Measurements from ENCODE around the gene QDPR.

QDPR gene

DNA sequence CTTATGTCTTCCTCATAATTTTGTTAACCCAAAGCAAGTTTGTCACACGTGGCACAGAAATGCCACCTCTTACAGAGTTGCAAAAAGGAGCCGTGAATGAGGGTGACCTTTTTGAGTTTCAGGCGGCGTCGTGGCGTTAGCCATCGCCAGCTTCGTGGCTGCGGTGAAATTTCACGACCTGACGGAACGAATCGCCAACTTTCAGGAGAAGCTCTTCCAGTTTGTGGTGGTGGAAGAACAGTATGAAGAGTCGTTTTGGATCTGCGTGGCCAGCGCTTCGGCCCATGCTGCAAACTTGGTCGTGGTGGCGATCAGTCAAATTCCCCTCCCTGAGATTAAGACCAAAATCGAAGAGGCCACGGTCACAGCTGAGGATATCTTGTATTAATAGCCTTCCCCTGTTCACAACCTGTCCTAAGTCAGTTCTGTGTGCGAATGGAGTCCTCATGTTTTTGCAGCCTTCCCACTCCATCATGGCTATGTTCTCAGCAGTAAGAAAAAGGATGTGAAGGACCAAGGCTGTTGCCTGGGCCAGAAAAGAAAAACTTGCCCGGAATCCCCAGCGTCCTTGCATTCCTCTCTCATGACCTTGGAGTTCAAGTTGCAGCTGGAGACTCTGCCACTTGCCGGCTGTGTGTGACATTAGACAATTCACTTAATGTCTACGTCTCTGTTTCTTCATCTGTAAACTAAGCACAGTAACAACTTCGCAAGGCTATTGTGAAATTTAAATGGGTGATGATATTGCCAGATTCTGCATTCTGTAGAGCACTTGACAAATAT lies 15.0 kb upstream of the QDPR start:
- no peak for DNase-seq

DNA sequence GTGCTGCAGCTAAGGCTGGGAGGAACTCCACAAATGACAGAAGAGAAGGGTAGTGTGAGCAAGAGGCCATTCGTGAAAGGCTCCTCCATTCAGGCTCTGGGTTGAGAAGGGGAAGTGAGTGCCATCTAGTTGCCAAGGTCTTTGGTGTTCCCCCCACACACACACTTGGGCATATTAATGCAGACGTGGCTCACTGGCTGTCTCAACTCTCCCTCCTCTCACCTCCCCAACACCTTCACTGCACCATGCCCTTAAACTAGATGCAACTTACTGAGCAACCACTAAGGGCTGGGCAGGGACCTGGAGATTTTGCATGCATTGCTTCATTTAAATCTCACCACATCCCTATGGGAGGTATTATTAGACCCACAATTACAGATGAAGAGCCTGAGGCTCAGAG lies 11.8 kb upstream of the QDPR start:
- DNase-seq, result no peak

DNA sequence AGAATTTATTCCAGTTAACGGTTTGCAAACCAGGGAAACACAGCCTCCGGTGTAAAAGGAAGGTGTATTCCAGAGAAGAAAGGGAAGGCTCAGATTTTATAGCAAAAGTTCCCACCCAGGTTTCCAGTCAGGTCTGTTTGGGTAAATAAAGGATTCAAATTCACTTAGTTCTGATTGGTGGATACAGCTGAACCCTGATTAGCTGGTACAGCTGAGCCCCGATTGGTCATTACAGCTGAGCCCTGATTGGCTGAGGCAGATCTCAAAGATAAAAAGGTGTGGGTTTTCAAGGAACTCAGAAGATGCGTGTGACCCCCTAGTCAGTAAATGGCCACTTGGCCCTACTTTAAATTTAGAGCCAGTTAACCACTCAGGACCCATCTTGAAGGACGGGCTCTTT lies 9.7 kb upstream of the QDPR start:
- no peak for DNase-seq

DNA sequence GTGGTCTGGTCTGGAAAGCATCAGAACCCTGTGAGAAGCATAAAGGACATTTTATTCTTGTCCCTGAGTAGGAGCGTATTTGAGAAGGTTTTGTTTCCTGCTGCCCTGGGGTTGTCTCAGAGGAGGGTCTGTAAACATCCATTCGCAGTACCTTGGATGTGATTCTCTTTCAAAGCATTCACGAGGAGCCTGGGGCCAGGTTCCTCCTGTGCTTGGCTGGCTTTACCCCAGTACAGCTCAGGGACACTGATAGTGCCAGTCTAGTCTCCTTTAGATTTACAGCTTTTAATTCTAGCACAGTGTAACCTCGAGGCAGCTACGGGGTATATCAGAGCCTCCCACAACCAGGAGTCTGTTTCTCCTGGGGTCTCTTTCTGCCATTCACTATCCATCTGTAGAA lies 5.8 kb upstream of the QDPR start:
- DNase-seq, result no peak

DNA sequence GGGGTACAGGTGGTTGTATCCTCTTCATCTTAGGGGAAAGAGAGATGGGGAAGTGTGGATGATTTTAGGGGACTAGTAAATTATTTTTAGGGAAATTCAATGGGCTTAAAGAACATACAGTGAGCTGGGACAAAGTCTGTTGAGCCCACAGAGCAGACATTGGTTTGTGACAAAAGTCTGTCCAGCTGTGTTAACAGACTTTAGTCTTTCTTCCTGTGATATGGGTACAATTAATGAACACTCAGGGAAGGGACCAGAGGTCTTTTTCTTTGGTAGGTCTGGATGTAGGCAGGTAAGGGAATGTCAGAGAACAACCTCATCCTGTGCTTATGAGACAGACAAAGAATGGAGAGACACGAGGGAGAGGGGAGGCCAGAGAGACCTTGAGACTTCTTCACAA lies 5.1 kb upstream of the QDPR start:
- DNase-seq, result no peak

DNA sequence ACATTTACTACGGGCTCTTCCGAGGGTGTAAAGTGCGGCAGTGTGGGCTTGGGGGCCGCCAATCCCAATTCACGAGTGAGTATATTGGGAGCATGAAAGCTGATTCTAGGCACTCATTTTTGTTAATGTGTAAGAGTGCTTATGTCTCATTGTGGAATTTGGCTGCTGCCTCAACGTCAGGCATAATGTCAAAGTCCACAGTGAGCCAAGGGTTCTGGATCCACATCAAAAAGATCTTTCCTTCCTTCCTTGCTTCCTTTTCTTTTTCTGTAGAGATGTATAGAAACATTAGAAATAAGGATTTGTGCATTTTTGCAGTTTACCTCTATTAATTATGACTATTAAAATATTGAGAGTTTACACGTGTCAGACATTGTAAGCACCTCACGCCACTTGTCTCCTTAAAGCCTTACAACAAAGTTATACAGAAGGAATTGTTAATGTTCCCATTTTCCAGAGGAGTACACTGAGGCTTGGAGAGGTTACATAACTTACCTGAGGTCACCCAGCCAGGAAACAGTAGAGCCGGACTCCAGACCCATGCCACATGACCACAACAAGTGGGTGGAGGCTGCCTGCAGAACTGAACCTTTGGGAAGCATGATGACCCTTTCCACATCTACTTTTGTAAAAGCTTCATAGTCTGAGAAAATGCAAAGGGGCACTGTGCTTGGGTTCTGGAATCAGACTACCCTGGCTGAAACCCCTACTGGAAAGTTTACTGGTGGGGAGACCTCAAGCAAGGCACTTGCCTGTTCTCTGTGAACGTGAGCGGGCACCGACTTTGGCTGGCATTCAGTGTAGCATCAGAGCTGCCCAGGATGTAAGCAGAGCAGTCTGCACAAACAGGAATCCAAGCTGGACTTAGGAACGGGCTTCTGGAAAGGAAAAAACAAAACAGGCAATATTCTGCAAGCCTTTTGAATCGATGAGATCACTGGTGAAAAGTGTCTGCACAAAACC lies 3.8 kb upstream of the QDPR start:
- no peak for DNase-seq

DNA sequence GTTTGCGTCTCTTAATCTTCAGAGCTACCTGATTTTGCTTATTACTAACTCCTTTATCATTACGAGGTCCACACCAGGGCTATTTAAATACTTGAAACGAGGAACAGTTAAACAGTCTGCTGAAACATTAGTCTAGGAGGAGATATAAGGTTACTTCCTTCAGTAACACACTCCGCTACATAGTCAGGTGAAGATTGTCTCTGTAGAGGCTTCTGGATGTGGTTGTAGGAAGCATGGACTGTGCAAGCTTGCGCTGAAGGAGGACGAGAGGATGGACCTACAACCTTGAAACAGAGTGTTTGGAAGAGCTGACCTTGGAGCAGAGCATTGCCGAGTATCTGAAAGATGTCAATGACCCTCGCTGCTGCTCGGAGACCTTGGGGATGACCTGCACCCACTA lies 3.0 kb upstream of the QDPR start, which contains the start of gene CLRN2:
CLRN2 (plus strand) TSS at position 301 of the 400 bp plus-strand sequence. CDS start 102 bp downstream, outside the sequence.
- DNase-seq, result no peak

DNA sequence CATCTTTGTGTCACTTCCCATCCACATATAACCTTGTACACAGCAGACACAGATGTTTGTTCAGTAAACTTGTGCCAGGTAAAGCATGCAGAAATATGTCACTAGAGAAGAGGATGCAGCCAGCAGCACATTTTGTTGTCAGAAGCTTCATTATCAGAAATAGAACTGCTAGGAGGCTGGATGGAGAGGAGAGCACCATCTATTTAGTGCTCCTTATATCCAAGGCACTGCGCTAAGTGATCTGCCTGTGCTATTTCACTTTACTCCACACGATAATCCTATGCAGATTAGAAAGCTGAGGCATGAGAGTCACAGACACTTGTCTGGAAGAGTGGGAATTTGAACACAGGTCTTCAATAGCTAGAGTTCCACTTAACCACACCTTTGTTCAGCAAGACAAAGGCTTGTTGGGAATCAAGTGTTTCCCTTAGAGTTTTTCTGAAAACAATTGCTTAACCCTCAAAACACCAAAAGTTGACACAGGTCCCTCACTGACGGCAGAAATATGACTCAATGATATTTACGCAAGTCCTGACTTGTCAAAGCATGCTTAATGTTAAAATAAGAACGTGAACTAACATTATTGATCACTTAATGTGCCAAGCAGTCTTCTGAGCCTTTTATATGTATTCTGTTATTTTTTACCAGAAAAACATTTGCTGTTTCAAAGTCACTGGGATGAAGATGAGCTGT lies 1.2 kb upstream of the QDPR start:
- no peak for DNase-seq

DNA sequence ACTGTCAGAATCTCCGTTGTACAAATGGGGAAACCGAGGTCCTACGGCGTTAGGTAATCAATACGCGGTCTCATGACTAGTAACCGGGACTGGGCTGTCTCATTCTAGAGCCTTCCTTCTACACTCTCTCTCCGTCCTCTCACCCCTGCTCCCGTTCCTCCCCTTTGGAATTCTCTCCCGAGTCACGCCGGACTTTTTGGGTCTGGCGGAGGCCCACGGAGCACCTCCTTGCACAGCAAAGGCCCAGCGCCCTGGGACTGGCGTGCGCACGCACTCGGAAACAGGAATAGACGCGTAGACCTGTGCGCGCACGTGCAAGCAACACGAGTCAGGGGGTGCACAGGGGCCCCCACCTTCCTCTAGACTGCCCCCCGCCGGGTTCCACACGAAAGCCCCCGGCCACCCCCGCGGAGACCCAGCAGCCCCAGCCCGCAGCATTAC lies 361 bp downstream of the QDPR start:
- DNase-seq, result peak; percentile 40

DNA sequence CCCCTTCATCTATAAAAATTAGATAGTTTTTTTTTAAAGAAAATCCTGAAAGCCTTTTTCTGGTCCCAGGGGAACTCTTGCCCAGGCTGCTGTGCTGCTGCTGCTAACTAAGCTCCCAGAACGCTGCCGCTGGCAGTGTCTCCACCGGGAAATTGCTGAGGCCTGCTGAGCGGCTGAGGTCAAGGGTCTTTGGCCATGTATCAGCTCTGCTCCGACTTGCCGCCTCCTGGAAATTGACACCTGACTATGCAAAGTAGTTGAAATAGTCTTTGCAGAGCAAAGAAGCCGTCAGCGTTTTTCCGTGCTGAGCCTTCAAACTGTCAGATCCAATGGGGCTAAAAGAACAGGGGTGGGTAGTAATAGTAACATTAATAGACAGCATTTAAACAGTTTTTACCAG lies 839 bp downstream of the QDPR start:
- DNase-seq, result no peak

DNA sequence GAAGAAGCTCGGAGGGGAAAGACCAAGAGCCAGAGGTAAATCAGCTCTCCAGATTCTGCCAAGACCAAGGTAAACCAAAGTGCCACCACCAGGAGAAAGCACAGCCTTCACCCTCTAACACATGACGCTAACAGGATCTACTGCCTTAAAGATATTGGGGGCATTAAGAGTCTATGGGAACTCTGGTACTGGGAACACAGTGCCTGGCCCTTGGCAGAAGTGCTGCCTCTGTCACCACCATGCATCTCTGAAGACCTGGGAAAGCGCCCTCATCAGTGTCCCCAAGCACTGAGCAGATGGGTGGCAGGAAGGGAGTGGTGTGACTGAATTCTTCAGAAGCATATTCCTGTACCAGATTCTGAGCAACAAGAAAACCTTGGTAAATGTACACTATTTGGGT lies 1.3 kb downstream of the QDPR start:
- no peak for DNase-seq

DNA sequence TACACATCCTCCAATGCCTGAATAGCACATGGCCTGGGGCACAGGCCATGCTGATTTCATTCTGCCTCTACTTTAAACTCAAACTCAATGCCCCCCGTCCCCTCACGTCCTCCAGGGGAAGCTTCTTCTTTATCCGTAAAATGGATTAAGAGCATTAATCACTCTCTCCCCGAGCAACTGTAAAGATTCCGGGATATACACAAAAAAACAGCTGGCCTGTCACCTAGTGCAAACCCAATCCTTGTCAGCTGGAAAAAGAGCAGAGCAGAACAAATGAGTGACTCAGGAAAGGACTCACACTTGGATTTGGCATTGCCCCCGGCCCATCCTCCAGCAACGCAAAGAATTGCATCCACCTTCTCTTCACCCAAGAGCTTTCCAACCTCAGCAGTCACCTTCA lies 7.8 kb downstream of the QDPR start:
- DNase-seq, result no peak

DNA sequence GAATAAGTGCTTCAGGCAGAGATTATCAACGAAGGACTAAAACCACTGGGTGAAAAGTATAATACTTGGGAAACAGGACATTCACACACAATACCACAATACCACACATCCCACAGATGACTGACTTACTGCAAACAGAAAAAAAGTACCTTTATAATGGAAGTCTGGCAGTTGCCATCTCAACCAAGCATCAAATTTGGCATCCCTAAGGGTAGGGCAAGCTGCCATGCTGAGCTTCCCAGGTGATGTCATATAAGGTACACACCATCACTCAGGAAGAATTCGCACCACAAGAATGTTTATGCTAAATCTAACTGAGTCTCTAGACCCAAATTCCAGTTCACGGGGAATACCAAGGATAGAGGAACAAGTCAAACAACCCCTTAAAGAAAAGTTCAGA lies 9.1 kb downstream of the QDPR start:
- no peak for DNase-seq

DNA sequence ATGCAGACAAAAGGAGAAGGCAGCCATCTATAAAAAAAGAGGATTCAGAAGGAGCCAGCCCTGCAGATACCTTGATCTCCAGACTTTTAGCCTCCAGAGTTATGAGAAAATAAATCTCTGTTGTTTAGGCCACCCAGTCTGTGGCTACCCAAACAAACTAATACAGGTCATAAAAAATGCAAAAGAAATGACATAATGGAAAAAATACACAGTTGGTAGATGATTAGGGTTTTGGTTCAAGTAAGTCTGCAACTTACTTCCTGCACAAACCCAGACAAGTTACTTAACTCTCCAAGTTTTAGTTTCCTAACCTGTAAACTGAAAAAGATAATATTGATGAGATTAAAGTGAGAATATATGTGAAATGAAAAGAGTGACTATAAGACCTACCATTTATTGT lies 11.3 kb downstream of the QDPR start:
- no peak for DNase-seq

DNA sequence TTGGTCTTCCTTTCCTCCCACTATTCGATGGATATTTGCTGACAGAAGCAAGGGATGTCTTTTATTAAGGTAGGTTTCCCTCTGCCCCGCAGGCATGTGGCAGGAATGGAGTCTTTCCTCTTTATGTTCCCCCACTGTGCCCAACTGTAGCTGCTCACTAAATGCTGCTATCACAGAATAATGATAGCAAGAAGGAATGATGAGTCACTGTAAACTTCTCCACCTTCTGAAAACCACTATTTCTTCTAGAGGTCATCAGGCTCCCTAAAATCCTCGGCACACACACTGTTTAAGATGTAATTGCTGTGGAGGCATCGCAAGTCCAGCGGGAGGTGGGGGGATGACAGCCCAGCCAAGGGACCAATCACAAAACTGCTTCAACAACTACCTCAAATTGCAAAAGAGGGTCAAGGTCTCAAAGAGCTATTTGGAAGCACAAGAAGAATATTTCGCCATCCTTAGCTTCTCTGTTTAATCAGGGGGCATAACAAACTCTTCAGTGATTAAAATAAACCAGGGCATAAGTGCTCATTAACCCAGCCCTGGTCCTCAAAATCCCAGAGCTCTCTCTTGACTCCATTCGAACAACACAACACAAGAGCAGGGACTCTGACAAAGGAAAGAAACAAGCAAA lies 13.9 kb downstream of the QDPR start:
- DNase-seq, result no peak

DNA sequence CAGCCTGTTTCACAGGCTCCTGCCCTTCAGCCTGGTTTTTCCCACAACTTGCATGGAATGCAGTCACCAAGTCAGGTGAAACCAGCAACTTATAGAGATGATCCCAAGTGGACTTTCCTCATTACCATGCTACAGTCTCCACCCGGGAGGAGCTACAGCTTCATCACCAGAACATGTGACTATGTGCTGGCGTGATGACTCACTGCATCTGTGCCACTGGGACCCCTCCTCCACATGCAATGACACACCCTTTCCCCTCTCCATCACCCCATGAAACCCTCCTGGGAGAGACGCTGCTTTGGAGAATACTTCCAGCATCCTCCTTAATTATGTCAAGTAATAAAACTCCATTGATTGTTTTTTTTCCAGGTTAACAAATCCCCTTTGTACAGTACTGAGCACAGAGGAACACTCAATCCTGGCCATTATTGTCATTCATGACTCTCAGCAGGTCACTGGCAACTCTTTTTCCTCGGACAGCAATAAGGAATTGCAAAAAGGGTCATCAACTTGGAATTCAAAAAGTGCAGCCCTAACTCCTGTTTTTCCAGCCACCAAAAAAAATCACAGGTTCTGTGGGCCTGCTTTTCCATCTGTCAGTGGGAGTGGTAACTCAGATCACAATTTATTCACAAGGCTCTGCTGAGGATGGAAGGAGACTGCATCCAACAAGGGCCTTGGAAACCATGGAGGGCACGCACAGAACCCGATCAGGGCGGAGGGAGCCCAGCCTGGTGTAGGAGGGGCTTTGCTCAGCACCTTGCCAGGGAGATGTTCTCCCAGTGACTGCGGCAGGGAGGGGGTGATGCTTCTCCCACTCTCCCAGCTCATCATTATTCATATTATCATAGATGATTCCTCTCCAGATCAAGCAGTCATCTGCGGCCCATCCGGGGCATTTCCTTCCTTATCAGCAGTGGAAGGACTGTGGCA lies 17.4 kb downstream of the QDPR start:
- no peak for DNase-seq

DNA sequence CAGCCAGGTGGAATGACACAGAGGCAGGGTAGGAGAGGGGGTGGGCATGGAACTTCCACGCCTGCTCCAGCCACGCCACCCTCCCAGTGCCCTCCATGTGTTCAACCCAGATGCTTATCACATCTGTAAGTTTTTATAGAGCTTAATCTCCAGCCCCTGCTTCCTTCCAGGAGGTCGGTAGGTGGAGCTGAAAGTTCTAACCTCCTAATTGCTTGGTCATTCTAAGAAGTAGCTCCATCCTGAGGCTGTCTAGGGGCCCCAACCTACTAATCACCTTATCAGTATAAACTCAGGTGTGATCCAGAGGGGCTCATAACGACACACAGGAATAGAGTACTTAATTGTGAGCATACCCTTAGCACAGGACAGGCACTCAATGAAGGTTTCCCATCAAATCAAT lies 18.3 kb downstream of the QDPR start:
- no peak for DNase-seq

DNA sequence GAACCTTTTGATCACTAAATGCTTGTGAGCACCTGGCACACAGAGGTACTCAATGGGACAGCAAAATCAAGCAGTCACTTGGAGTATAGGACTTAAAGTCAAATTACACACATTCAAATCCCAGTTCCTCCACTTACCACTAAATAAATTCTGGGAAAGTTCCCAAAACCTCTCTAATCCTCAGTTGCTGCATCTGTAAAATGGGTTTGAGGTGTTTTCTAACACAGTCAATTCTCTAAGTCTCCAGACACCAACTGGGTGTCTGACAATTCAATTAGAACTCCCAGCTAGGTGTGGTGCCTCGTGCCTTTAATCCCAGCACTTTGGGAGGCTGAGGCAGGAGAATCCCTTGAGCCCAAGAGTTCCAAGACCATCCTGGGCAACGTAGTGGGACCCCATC lies 19.0 kb downstream of the QDPR start:
- DNase-seq, result no peak

DNA sequence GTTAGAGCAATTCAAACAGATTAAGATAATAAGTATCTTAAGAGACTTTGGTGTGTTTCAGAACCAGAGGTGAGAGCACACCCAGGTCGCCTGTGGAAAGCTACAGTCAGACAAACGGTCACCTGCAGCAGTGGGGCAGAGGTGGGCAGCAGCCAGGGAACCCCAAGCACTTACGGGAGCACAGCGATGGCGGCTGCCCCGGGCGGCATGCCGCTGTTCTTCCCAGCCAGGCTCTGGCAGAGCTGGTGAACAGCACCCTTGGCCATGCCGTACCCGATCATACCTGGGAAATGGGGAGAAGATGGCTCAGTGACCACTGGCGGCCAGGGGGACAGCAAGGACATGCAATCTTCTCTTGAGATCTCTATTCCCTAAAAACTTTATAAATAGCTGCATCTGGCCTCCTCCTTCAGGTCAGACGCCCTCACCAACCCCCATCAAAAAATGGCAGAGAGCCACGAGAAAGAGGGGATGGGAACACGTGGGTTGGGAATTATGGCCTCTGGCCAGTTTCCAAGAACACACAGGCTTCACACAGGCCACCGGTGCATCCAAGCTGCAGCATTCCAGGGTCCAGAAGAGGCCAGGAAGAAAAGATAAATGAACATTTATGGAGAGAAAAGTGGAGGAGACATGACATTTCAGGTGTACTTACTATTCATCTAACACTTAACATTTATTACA lies 19.7 kb downstream of the QDPR start:
- DNase-seq, result no peak

DNA sequence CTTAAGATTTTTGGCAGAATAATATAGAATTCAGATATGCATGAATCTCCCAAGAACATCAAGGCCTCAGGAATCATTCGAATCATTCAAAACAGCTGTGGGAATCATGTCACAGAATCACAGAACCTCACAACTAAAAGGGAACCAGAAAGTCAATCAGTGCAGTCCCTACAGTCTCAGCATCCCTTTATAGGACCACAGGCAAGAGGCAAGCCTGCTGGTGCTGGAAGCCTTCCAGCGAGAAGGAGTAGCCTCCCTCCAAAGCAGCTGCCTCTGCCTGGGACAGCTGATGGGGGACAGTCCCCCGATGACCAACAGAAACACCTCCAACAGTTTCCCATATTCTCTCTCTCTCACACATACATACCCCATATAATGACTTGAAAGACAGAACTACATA lies 20.7 kb downstream of the QDPR start:
- DNase-seq, result no peak

DNA sequence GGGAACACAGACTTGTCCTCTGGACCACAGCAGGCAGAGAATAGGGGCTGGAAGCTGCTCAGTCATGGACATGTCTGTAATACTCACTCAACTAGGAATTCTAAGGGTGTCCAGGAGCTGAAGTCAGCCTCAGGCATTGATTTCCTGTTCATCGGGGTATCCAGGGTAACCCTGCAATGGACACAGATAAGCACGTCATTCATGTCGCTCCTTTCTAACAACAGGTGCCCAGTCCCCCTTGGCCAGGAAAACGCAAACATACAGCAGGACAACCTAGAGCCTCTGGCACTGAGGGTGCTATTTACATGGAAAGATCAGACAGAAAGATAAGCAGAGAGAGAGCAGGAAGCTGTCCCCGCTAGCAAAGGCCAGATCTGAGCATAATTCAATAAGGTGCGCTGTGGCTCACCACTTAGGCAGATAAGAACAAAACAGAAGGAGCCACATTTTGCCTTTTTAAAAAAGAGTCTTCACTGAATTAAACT lies 21.3 kb downstream of the QDPR start:
- DNase-seq, result no peak
